ENCODE data around the gene POLG2.
"Not testable (repeated sequence)": the region's sequence is repeated elsewhere in the genome, so short reads cannot be mapped to it uniquely, and the experiment has no call there.

Gene POLG2

DNA sequence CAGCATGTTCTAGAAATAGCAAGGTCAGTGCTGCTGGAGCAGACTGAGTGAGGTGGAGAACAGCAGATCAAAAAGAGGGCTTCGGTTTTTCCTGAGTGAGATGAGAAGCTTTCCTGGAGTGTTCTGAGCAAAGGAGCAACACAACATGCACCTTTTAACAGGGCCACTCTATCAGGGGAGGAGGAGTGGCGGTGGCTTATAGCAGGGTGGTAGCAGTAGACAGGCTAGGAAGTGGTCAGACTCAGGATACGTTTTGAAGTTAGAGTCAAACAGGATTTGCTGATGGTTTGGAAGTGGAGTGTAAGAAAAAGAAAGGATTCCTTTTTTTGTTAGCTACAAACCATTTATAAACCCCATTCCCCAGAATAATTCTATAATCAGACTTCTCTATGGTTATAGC is 12.5 kb downstream of the POLG2 start:
- no peak for DNase-seq (ENCODE audit: low read depth)

DNA sequence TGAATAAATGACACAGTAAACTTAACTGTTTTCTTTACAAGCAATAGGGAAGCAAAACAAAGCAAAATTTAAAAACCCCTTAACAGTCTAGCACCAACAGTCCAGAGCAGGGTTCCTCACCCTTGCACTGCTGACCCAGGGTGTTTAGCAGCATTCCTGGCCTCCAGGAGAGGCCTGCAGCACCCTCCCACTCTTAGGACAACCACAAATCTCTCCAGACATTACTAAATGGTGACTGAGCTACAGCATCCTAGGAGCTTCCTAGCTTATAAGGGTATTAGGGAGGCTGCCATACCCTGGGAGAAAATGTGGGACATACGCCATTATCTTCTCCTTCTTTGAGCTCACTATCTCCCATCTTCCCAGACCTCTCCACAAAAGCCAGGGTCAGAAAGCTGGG is 15.9 kb downstream of the POLG2 start:
- DNase-seq (ENCODE audit: low read depth), result no peak

DNA sequence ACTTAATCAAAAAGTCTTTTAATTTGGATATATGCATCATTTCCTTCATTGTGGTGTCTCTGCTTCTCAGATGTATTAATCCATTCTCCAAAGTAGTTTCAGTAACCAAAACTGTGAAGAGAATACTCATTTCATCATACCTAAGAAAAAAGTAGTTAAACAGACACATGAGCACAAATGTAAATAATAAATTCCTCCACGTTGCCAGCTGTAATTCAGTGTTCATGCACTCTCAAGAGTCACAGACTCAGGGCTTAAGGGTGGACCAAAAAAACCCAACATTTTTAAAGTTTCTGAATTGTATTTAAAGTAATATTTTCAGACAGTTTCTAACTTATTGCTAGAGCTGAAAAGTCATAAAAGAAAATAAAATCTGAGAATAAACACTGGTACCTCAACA is 19.0 kb downstream of the POLG2 start:
- no peak for DNase-seq (ENCODE audit: low read depth)

DNA sequence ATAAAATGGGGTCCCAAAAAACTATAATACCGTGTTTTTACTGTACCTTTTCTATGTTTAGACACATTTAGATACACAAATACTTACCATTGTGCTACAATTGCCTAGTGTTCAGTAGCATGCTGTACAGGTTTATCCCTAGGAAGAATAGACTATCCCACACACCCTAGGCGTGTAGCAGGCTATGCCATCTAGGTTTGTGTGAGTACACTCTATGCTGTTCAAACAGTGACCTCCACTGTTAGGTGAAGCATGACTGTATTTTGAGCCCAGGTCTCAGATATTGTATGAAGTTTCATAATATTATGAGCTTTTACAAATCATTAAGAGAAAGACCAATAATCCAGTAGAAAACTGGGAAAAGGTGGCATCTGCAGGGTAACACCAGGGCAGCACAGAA is 24.3 kb downstream of the POLG2 start:
- no peak for DNase-seq (ENCODE audit: low read depth)

DNA sequence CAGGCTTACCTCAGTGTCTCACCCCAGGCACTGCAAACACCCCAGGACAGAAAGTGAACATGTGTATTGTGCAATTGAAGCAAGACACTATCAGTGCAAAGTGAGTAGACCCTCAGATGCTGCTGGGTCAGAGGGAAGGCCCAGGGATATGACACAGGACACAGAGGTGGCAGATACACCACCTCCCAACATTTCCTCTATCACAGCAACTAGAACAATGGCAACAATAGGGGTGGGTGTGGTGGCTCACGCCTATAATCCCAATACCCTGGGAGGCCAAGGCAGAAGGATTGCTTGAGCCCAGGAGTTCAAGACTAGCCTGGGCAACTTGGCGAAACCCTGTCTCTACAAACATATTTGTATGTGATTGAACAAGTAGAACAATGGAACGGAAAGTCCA is 25.4 kb downstream of the POLG2 start:
- DNase-seq (ENCODE audit: low read depth), result no peak

- no peak for DNase-seq (ENCODE audit: low read depth)
These were observed 26.2 kb downstream of the POLG2 start for GRCh38 chr17:64470625-64471024.

GRCh38 chr17:64466834-64467233 is 30.0 kb downstream of the POLG2 start:
- not testable (repeated sequence) for DNase-seq (ENCODE audit: low read depth)

- no peak for DNase-seq (ENCODE audit: low read depth)
These were observed 30.7 kb downstream of the POLG2 start for GRCh38 chr17:64466019-64466735.

- DNase-seq (ENCODE audit: low read depth), result no peak
These were observed 35.1 kb downstream of the POLG2 start for GRCh38 chr17:64461788-64462187.

DNA sequence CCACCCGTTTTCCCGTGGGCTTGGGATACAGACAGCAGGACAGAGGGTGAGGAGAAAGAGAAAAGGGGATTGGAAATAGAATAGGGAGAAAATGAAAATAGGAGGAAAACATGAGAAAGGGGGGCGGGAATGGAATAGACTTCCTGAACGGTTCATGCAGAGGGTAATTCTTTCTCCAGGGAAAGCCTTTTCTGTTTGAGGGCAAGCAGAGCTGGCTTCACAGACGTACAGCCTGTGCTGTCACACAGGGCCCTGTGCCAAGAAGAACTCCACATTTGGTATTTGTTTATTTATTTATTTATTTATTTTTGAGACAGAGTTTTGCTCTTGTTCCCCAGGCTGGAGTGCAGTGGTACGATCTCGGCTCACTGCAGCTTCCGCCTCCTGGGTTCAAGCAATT is 35.9 kb downstream of the POLG2 start:
- no peak for DNase-seq (ENCODE audit: low read depth)

- DNase-seq (ENCODE audit: low read depth), result not testable (repeated sequence)
These were observed 37.0 kb downstream of the POLG2 start for GRCh38 chr17:64459818-64460217.

GRCh38 chr17:64459284-64459747 is 37.5 kb downstream of the POLG2 start:
- no peak for DNase-seq (ENCODE audit: low read depth)

GRCh38 chr17:64458756-64459155 is 38.1 kb downstream of the POLG2 start:
- no peak for DNase-seq (ENCODE audit: low read depth)

DNA sequence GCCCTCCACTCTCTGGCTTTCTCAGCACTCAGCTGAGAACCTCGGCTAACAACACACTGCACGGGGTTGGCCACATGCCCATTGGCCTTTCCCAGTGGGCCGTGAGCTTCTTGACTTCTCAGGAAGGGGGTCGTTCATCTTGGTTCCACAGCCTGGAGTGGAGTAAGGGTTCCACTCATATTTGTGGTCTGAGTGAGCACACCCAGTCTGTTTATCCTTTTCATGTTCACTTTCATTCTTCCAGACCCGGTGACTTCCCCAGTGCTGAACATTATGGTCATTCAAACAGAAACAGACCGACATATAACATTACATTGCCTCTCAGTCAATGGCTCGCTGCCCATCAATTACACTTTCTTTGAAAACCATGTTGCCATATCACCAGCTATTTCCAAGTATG is 39.7 kb downstream of the POLG2 start:
- no peak for DNase-seq (ENCODE audit: low read depth)

GRCh38 chr17:64455993-64456885 is 40.6 kb downstream of the POLG2 start:
- DNase-seq (ENCODE audit: low read depth), result no peak

DNA sequence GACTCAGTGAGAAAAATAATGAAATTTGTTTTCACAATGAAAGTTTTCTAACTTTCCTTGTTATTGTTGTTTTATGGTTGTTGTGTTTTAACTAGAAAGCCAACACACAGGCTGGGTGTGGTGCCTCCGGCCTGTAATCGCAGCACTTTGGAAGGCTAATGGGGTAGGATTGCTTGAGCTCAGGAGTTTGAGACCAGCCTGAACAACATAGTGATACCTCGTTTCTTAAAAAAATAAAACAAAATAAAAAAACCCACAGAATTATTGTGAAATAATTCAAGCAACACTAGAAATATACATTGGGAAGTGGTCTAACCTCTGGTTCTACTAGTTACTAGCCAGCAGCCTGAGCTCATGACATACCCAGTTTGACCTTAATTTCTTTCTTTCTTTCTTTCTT is 47.3 kb downstream of the POLG2 start:
- no peak for DNase-seq (ENCODE audit: low read depth)

- DNase-seq (ENCODE audit: low read depth), result no peak
These were observed 48.0 kb downstream of the POLG2 start, which contains the start of gene MILR1 for GRCh38 chr17:64448665-64449512. MILR1 (plus strand) TSS chr17:64449115; CDS start chr17:64449169, 54 bp downstream.

- no peak for DNase-seq (ENCODE audit: low read depth)
These were observed 49.3 kb downstream of the POLG2 start for GRCh38 chr17:64447526-64447925.

DNA sequence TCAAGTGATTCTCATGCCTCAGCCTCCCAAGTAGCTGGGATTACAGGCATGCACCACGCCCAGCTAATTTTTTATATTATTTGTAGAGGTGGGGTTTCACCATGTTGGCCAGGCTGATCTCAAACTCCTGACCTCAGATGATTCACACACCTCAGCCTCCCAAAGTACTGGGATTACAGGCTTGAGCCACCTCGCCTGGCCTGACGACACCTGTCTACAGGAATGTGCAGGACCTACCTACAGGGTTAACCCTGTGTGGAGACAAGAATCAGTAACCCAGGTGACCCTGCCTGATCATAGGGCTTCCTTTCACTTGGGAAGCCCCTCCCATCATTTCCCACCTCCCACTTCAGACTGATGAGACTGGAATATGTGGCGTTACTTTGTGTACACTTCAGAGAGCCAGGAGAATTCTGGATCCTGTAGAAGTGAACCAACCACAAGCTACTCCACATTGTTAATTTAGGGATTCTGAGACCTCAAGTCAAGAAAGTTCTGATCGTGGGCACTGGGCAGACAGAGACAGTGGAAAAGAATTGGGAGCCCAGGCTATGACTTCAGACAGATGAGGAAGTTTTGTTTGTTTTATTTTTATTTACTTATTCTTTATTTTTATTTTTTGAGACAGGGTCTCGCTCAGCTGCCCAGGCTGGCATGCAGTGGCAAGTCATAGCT is 53.6 kb downstream of the POLG2 start:
- no peak for DNase-seq (ENCODE audit: low read depth)

GRCh38 chr17:64442541-64442971 is 54.3 kb downstream of the POLG2 start:
- no peak for DNase-seq (ENCODE audit: low read depth)

GRCh38 chr17:64441772-64442540 is 54.9 kb downstream of the POLG2 start:
- no peak for DNase-seq (ENCODE audit: low read depth)
